ENCODE data around the gene SLC26A1.

SLC26A1 gene

DNA sequence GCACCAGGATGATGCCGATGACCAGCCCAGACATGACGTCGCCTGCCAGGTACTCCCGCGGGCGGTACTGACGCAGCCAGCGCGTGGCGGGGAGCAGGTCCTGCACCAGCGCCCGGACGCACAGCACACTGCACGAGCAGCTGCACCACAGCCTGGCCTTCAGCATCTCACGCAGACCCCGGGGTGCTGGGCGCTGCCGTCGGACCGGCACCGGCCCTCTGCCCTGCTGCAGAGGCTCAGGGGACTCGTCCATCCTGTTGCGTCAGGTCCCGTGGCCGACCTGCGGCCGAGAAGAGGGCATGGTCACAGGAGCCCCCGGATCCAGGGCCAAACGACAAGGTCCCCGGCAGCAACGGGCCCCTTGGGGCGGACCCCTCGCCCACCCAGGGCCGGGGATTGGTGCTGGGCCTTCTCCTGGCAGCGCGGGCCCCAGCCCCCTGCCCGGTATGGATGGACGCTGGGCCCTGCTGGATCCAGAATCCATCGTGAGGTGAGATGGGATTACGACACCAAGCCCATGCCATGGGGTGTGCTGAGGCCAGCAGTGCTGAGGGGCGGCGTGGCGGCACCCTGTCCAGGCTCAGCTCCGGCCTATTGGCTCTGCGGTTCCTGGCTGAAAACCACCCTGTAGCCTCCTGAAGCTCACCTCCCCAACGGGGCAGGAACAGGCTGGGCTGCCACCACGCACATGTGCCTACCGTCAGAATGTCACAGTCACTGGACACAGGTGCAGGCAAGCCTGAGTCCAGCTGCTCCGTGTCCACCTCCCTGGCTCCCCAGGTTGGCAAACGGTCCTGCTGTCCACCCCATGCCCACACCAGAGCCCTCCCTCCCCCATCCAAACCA is 1.5 kb downstream of the SLC26A1 start:
- H3K4me3 ChIP-seq (ENCODE audit: low read depth, low read length), result no peak overlapping the region
- DNase-seq (ENCODE audit: low read depth), result no peak
- TF ChIP-seq, protein P1, sequence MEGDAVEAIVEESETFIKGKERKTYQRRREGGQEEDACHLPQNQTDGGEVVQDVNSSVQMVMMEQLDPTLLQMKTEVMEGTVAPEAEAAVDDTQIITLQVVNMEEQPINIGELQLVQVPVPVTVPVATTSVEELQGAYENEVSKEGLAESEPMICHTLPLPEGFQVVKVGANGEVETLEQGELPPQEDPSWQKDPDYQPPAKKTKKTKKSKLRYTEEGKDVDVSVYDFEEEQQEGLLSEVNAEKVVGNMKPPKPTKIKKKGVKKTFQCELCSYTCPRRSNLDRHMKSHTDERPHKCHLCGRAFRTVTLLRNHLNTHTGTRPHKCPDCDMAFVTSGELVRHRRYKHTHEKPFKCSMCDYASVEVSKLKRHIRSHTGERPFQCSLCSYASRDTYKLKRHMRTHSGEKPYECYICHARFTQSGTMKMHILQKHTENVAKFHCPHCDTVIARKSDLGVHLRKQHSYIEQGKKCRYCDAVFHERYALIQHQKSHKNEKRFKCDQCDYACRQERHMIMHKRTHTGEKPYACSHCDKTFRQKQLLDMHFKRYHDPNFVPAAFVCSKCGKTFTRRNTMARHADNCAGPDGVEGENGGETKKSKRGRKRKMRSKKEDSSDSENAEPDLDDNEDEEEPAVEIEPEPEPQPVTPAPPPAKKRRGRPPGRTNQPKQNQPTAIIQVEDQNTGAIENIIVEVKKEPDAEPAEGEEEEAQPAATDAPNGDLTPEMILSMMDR (conservative IDR thresholded peaks at IDR 0.05; ENCODE audit: low read depth, low read length), result no peak

DNA sequence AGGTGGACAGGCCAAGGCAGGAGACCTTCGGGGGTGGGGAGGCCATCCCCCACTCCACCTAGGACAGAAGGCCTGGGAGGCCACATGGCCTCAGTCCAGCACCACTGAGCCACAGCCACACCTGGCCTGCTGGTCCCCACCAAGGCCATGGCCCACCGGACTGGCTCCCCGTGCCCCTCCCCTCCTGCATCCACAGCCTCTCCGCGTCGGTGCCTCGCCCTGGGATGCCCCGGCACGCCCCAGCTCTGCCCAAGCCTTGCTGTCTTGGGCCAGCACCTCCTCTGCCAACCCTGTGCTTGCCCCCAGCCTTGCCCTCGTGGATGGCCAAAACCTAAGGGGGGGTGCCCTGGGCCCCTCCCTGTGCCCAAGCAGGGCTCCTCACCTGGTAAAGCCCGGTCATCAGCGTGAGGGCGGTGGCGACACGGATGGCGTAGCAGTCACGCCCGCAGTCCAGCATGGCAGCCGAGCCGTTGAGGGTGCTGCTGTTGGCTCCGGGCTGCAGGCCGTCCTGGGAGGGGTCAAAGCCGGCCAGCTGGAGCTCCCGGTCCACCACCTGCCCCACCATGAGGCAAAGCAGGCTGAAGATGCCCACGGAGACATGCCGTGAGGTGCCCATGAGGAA is 2.3 kb downstream of the SLC26A1 start:
- TF ChIP-seq, protein P1 (conservative IDR thresholded peaks at IDR 0.05; ENCODE audit: low read depth, low read length), result no peak
- H3K4me3 ChIP-seq (ENCODE audit: low read depth, low read length), result no peak overlapping the region
- DNase-seq (ENCODE audit: low read depth), result no peak

DNA sequence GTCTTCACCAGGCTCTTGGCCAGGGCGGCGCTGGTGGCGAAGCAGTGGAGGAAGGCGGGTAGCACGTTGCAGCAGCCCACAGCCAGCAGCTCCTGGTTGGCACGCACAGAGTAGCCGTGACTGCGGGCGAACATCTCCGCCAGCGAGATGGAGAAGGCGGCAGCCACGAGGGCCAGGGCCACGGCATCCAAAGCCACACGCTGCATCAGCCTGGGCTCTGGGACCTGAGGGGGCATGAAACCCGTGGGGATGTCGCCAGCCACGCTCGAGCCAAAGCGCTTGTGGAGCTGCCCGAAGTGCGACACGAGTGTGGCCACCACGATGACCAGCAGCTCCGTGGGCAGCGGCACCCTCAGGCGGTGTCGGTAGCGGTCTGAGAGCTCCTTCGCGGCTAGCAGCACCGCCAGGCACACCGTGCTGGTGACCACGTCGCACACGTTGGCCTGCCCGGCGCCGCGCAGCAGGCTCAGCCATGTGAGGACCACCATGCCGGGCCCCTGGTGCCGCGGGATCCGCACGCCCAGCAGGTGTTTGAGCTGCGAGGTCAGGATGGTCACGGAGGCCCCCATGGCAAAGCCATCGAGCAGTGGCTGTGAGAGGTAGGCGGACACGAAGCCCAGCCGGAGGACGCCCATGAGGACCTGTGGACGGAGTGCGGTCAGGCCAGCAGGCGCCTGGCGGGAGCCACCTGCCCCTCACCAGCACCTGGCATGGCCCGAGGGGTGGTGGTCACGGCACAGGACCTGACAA is 3.3 kb downstream of the SLC26A1 start:
- H3K4me3 ChIP-seq (ENCODE audit: low read depth, low read length), result no peak overlapping the region
- TF ChIP-seq, protein P1 (conservative IDR thresholded peaks at IDR 0.05; ENCODE audit: low read depth, low read length), result no peak
- DNase-seq (ENCODE audit: low read depth), result no peak

DNA sequence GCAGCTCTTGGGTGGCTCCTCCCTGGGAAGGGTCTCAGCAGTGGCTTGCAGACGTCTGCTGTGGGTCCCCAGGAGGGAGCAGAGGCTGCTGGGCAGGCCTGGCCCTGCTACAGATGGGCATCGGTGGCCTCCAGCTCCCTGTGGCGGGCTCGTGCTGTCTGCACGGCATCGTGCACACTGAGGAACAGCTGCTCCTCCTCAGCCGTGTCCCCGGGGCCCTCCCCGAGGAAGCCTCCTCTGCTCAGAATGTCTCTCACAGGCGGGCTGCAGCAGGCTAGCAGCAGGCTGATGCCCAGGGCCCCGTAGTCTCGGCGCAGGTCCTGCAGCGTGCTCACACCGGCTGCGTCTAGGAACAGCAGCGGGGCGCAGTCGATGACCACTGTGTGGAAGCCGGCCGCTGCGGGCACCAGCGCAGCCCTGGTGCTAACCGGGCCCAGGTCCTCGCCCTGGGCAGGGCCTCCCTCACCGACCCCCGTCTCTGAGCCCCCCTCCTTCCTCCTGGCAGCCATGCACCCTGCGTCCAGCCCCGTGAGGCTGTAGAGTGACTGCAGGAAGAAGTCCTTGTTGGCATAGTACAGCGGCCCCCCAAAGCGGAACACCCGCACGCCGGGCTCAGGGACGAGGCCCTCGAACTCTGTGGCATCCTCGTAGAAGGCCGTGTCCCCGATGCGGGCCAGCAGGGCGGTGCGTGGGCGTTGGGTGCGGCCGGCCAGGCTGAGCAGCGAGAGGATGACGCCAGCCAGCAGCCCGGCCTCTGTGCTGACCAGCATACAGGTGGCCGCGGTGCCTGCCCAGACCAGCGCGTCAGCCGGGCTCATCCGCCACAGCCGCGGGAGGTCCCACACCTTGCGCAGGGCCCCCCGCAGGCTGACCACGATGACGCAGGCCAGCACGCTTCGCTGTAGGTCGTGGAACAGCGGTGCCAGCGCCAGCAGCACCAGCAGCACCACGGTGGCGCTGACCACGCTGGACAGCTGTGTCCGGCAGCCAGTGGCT is 4.2 kb downstream of the SLC26A1 start:
- TF ChIP-seq, protein P1 (conservative IDR thresholded peaks at IDR 0.05; ENCODE audit: low read depth, low read length), result no peak
- H3K4me3 ChIP-seq (ENCODE audit: low read depth, low read length), result no peak overlapping the region
- DNase-seq (ENCODE audit: low read depth), result no peak

DNA sequence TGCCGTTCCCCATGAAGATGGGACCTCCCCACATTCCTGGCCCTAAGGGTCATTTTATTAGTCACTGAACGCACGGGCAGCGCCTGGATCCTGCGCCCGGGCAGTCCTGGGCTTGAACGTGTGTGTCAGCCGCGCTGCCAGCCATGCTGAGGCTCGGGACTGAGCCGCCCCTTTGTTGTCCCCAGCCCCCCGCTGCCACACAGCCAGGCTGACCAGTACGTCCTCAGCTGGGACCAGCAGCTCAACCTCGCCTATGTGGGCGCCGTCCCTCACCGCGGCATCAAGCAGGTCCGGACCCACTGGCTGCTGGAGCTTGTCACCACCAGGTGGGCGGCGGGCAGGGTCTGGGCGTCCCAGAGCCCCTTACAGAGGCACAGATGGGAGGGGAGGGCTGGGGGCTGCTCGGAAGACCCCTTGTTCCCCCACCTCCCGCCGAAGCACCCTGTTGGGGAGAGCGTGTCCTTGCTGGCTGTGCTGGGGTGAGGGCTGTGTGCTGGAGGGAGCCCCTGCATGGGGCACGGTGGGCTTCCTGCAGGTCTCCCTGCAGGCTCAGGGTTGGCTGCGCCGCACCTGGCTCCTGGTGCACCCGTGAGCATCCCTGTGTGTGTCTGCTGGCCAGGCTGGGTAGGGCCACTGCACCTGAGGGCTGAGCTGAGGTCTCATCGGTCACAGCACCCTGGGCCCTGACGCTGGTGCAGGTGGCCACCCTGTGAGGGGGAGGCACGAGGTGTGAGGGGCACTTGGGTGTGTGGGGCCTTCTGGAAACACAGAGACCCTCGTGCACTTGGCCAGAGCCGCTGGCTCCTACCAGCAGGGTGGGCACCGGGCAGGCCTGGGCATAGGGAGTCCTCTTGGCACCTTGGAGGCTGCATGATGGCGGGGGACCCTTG is 5.3 kb downstream of the SLC26A1 start:
- DNase-seq (ENCODE audit: low read depth), result peak; percentile 26
- H3K4me3 ChIP-seq (ENCODE audit: low read depth, low read length), result peak overlapping the region; percentile 70

More for the DNA sequence above, 5.3 kb downstream of the SLC26A1 start:
- TF ChIP-seq, protein P1 (conservative IDR thresholded peaks at IDR 0.05; ENCODE audit: low read depth, low read length), result no peak
